ENCODE measurements around the gene DPYD. TPM values are rescaled to one million over a fixed set of nuclear protein-coding genes. Genes with fewer than 3 reads are reported as not detected.

Gene DPYD
- total RNA-seq, 1 experiment from 2014 or later: 51.8 TPM

- peak; percentile 39 for DNase-seq (ENCODE audit: low read depth)
Observed at GRCh38 chr1:97621955-97622354, 298.9 kb downstream of the DPYD start.

- DNase-seq (ENCODE audit: low read depth): no peak
Observed at GRCh38 chr1:97619706-97620105, 301.1 kb downstream of the DPYD start.

- no peak for DNase-seq (ENCODE audit: low read depth)
Observed at GRCh38 chr1:97610748-97611147, 310.1 kb downstream of the DPYD start.

- no peak for DNase-seq (ENCODE audit: low read depth)
Observed at GRCh38 chr1:97610102-97610501, 310.7 kb downstream of the DPYD start.

- DNase-seq (ENCODE audit: low read depth): no peak
Observed at GRCh38 chr1:97608272-97608671, 312.6 kb downstream of the DPYD start.

GRCh38 chr1:97603776-97604175, 317.1 kb downstream of the DPYD start:
- DNase-seq (ENCODE audit: low read depth): no peak

- no peak for DNase-seq (ENCODE audit: low read depth)
Observed at GRCh38 chr1:97603218-97603617, 317.6 kb downstream of the DPYD start.

GRCh38 chr1:97599447-97599846, 321.4 kb downstream of the DPYD start:
- DNase-seq (ENCODE audit: low read depth): no peak

- DNase-seq (ENCODE audit: low read depth): no peak
Observed at GRCh38 chr1:97593192-97593591, 327.6 kb downstream of the DPYD start.

- no peak for DNase-seq (ENCODE audit: low read depth)
Observed at GRCh38 chr1:97588772-97589171, 332.1 kb downstream of the DPYD start.

- peak; percentile 74 for DNase-seq (ENCODE audit: low read depth)
Observed at GRCh38 chr1:97581614-97582051, 339.2 kb downstream of the DPYD start.

GRCh38 chr1:97577613-97578012, 343.2 kb downstream of the DPYD start:
- DNase-seq (ENCODE audit: low read depth): no peak

- no peak for DNase-seq (ENCODE audit: low read depth)
Observed at GRCh38 chr1:97573553-97573952, 347.3 kb downstream of the DPYD start.

GRCh38 chr1:97572561-97572960, 348.3 kb downstream of the DPYD start:
- no peak for DNase-seq (ENCODE audit: low read depth)

- DNase-seq (ENCODE audit: low read depth): no peak
Observed at GRCh38 chr1:97571760-97572159, 349.1 kb downstream of the DPYD start.

- no peak for DNase-seq (ENCODE audit: low read depth)
Observed at GRCh38 chr1:97570691-97571090, 350.1 kb downstream of the DPYD start.

- DNase-seq (ENCODE audit: low read depth): no peak
Observed at GRCh38 chr1:97567000-97567749, 353.7 kb downstream of the DPYD start.

GRCh38 chr1:97565886-97566285, 354.9 kb downstream of the DPYD start:
- no peak for DNase-seq (ENCODE audit: low read depth)

- DNase-seq (ENCODE audit: low read depth): no peak
Observed at GRCh38 chr1:97563926-97564325, 356.9 kb downstream of the DPYD start.

GRCh38 chr1:97562081-97562480, 358.8 kb downstream of the DPYD start:
- DNase-seq (ENCODE audit: low read depth): no peak

- DNase-seq (ENCODE audit: low read depth): no peak
Observed at GRCh38 chr1:97560714-97561113, 360.1 kb downstream of the DPYD start.

GRCh38 chr1:97553971-97554370, 366.9 kb downstream of the DPYD start:
- DNase-seq (ENCODE audit: low read depth): no peak

- DNase-seq (ENCODE audit: low read depth): no peak
Observed at GRCh38 chr1:97551113-97551512, 369.7 kb downstream of the DPYD start.

- DNase-seq (ENCODE audit: low read depth): no peak
Observed at GRCh38 chr1:97545446-97545845, 375.4 kb downstream of the DPYD start.
